Measurements from ENCODE around the gene PTTG1IP2.

DNA sequence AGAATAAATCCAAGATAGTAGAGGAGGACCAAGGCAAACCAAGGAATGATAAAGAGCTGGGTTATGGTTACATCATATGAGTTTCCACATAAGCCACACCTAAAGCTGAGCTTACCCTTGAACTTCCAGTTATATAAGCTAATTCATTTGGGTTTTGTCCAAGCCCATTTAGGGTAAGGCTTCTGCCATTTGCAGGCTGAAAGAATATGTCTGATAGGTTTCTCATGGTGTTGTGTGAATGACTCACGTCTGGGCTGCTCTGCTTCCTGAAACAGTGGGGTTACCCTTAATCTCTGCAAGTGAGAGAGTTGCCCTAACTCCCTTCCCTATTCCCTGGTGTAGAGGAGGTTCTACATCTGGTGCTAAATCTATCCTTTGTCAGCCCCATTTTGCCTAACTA lies 60.8 kb downstream of the PTTG1IP2 start:
- TF ChIP-seq, protein P1, sequence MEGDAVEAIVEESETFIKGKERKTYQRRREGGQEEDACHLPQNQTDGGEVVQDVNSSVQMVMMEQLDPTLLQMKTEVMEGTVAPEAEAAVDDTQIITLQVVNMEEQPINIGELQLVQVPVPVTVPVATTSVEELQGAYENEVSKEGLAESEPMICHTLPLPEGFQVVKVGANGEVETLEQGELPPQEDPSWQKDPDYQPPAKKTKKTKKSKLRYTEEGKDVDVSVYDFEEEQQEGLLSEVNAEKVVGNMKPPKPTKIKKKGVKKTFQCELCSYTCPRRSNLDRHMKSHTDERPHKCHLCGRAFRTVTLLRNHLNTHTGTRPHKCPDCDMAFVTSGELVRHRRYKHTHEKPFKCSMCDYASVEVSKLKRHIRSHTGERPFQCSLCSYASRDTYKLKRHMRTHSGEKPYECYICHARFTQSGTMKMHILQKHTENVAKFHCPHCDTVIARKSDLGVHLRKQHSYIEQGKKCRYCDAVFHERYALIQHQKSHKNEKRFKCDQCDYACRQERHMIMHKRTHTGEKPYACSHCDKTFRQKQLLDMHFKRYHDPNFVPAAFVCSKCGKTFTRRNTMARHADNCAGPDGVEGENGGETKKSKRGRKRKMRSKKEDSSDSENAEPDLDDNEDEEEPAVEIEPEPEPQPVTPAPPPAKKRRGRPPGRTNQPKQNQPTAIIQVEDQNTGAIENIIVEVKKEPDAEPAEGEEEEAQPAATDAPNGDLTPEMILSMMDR (IDR thresholded peaks at IDR 0.05; ENCODE audit: insufficient read depth, low read depth, low read length): no peak
- TF ChIP-seq EZH2 (IDR thresholded peaks at IDR 0.05; ENCODE audit: insufficient read depth, low read length): no peak

All from astrocyte (in vitro differentiated cells and primary cell).